ENCODE results near the gene NOM1. TPM values are rescaled to one million over a fixed set of nuclear protein-coding genes. Genes with fewer than 3 reads are reported as not detected.

NOM1 gene
- total RNA-seq, 4 donors from 2014 or later: 18.8 to 51.5 (median 31.8) TPM

DNA sequence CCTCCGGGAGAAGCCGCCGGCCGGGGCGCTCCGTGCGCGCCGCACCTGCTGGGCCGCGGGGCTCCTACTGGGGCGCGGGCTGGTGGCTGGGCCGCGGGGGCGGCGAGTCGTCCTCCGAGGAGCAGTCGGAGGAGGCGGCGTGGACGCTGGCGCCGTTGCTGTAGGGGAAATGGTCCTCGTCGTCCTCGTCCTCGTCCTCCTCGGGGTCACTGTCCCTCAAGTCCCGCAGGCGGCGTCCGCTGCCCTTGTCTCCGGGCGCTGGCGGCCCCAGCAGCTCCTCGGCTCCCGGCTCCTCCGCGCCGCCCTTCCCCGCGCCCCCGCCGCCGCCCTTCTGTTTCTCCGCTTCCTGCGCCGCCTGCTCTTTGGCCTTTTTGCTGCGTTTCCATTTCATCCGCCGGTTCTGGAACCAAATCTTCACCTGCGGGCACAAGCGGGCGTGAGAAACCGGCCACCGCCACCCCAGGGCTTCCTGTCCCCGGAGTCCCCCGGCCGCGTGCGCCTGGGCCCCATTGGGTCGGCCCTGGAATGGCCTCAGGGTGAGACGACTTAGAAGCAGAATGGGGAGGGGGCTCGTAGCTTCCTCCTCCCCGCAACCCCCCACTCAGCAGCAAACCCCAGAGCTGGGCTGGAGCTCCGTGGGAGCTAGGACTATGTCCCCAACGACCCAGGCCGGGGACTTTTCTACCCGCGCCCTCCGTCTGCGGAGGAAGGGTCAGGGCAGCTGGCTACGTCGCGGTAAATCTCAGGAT lies 56.1 kb downstream of the NOM1 start:
- H3K27ac ChIP-seq: no peak overlapping the region
- WGBS: no CpG with 5 or more reads among the region's 77 CpGs
- DNase-seq (ENCODE audit: low spot score in 2 of 2): peak; percentile 39 to 72
- TF ChIP-seq EP300 (IDR thresholded peaks at IDR 0.05): no peak
- TF ChIP-seq, protein P1, sequence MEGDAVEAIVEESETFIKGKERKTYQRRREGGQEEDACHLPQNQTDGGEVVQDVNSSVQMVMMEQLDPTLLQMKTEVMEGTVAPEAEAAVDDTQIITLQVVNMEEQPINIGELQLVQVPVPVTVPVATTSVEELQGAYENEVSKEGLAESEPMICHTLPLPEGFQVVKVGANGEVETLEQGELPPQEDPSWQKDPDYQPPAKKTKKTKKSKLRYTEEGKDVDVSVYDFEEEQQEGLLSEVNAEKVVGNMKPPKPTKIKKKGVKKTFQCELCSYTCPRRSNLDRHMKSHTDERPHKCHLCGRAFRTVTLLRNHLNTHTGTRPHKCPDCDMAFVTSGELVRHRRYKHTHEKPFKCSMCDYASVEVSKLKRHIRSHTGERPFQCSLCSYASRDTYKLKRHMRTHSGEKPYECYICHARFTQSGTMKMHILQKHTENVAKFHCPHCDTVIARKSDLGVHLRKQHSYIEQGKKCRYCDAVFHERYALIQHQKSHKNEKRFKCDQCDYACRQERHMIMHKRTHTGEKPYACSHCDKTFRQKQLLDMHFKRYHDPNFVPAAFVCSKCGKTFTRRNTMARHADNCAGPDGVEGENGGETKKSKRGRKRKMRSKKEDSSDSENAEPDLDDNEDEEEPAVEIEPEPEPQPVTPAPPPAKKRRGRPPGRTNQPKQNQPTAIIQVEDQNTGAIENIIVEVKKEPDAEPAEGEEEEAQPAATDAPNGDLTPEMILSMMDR (IDR thresholded peaks at IDR 0.05): no peak
- no peak for TF ChIP-seq POLR2A (IDR thresholded peaks at IDR 0.05)
- TF ChIP-seq POLR2AphosphoS5 (IDR thresholded peaks at IDR 0.05): no peak
- H3K27me3 ChIP-seq: peaks cover 98% of the 10 kb centered on the region
- H3K4me1 ChIP-seq: peaks cover 50% of the 10 kb centered on the region
- no peaks in the 10 kb centered on the region for H3K36me3 ChIP-seq
- peak overlapping the region; percentile 35 for H3K4me3 ChIP-seq
- H3K9me3 ChIP-seq: no peaks in the 10 kb centered on the region

DNA sequence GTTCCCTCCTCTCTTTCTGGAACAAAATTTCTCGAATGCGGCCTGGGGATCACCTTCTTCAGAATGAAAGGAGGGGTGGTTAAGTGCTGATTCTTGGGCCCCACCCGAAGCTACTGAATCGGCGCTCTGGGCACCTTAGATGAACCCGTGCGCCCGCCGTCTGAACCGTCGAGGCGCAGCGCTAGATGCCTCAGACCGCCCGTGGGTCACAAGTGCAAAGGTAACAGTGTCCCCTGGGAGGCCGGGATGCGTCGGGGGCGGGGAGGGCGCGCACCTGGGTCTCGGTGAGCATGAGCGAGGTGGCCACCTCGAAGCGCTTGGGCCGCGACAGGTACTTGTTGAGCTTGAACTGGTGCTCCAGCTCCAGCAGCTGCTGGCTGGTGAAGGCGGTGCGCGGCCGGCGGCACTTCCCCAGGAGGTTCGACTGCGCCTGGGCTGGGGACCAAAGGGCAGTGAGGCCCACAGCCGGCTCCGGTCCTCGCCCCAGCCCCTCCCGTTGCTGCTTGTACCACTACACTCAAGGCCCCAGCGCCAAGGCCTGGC lies 56.8 kb downstream of the NOM1 start:
- no peak overlapping the region for H3K27ac ChIP-seq
- peaks cover 98% of the 10 kb centered on the region for H3K27me3 ChIP-seq
- DNase-seq (ENCODE audit: low spot score in 2 of 2): peak in 1 of 2 donors; percentile 76
- 13% methylated on average over 5 of the region's 39 CpGs for WGBS
- H3K36me3 ChIP-seq: no peaks in the 10 kb centered on the region
- no peak overlapping the region for H3K4me3 ChIP-seq
- H3K4me1 ChIP-seq: peaks cover 51% of the 10 kb centered on the region
- H3K9me3 ChIP-seq: no peaks in the 10 kb centered on the region
- no peak for TF ChIP-seq EP300 (IDR thresholded peaks at IDR 0.05)
- no peak for TF ChIP-seq POLR2A (IDR thresholded peaks at IDR 0.05)
- TF ChIP-seq, protein P1 (IDR thresholded peaks at IDR 0.05): no peak
- TF ChIP-seq POLR2AphosphoS5 (IDR thresholded peaks at IDR 0.05): no peak

DNA sequence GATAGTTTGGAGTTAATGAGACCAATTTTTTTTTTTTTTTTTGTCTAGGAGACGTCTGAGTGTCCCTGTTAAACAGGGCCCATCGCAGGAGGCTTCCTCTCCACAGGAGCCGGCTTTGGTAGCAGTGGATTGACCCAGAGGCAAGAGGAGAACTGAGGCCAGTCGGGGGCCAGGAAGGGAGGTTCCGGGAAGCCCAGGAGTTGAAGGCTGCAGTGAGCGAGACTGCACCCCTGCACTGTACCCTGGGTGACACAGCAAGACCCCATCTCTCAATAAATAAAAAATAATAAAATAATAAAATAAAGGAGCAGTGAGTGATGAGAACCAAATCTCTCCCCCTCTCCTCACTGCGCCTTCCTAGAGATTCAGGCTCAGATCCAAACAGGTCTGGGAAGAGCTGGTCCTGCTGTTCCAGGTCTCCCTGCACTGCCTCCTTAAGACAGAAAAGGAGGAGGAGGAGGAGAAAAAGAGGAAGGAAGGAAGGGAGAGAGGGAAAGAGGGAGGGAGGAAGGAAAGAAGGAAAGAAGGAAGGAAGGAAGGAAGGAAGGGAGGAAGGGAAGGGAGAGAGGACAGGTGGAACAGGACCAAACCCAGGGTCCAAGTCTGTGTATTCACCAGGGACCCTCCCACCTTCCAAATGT lies 57.4 kb downstream of the NOM1 start:
- TF ChIP-seq, protein P1 (IDR thresholded peaks at IDR 0.05): no peak
- no peak for TF ChIP-seq EP300 (IDR thresholded peaks at IDR 0.05)
- no peak for TF ChIP-seq POLR2A (IDR thresholded peaks at IDR 0.05)
- TF ChIP-seq POLR2AphosphoS5 (IDR thresholded peaks at IDR 0.05): no peak
- Histone ChIP-seq H3K9me3 (no peaks in the 10 kb centered on the region), H3K4me3 (no peak overlapping the region), H3K27me3 (peaks cover 98% of the 10 kb centered on the region), H3K36me3 (no peaks in the 10 kb centered on the region), H3K27ac (no peak overlapping the region), H3K4me1 (peaks cover 58% of the 10 kb centered on the region)
- DNase-seq (ENCODE audit: low spot score in 2 of 2): peak in 1 of 2 donors; percentile 40
- 35% methylated on average over 7 of the region's 7 CpGs for WGBS

- H3K27me3 ChIP-seq: peaks cover 98% of the 10 kb centered on the region
- peaks cover 58% of the 10 kb centered on the region for H3K4me1 ChIP-seq
- H3K27ac ChIP-seq: no peak overlapping the region
- H3K4me3 ChIP-seq: no peak overlapping the region
- H3K36me3 ChIP-seq: no peaks in the 10 kb centered on the region
- DNase-seq (ENCODE audit: low spot score in 2 of 2): peak; percentile 21 to 53
- 28% methylated on average over 18 of the region's 18 CpGs for WGBS
- no peaks in the 10 kb centered on the region for H3K9me3 ChIP-seq
- TF ChIP-seq, protein P1 (IDR thresholded peaks at IDR 0.05): no peak
- no peak for TF ChIP-seq POLR2AphosphoS5 (IDR thresholded peaks at IDR 0.05)
- TF ChIP-seq EP300 (IDR thresholded peaks at IDR 0.05): no peak
- TF ChIP-seq POLR2A (IDR thresholded peaks at IDR 0.05): no peak
Measured at GRCh38 chr7:157007470-157008066, 58.1 kb downstream of the NOM1 start.

Measured in suprapubic skin (tissue), 4 donors.